NCI-H510A treated with DMSO at 0.1 percent for 48 hours (cell line): ENCODE data around the gene AK8.
"Not testable (repeated sequence)": the region's sequence is repeated elsewhere in the genome, so short reads cannot be mapped to it uniquely, and the experiment has no call there.

Experiments used
- DNase-seq: peaks from one replicate; lab custom pipeline; 2025; lab: John Stamatoyannopoulos, UW

The AK8 gene

DNA sequence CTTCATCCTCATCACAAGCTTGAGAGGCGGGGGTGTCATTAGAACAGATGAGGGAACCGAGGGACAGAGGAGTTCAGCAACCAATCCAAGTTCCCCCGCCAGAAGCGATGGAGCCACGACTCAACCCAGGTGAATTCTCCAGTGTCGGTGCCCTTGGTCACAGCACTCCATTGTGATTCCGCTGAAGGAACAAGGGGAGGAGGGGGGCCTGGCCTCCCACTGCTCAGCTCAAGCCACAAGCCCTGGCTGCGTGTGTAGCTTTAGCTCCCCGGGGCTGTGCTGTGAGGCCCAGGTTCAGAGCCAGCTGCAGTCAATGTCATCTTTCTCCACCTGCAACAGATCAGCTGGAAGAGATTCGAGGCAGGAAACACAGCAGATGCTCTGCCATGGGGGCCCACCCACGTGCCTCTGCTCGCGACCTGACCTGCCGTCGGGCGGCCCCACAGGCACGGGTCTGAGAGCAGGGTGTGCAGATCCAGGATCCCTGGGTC is 135.2 kb downstream of the AK8 start:
- no peak for DNase-seq

DNA sequence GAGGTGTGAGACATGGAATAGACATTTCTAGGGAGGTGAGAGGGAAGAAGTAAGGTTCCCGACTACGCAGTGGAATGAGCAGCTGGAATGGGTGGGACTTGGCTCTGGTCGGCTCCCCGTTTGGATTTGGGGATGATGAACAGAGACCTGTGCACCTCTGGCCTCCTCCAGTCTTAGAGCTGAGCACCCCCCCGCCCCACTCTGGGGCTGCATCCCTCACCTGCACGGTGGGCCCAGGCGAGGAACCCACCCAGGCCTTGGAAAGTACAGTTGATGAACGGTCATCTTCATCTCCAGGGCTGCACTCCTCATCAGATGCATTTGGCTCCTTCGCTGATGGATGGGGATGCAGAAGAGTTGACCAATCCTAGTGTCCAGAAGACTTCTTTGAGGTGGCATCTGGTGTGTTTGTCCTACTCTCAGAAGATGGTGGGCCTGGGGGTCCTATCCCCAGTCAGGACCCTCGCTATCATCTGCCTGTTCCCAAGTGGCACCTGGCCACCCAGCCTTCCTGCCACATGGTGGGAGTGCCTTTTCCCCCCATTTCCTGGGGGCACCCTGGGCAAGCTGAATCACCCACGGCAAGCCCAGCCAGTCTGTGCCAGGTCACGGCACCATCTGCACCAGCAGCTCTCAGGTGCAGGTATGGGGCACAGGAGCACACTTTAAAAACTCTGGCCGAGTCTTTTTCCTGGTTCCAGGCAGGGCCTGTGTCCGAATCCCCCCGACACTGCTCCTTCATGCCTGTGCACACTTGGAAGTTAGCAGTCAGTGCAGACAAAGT is 137.4 kb downstream of the AK8 start:
- DNase-seq, result no peak

DNA sequence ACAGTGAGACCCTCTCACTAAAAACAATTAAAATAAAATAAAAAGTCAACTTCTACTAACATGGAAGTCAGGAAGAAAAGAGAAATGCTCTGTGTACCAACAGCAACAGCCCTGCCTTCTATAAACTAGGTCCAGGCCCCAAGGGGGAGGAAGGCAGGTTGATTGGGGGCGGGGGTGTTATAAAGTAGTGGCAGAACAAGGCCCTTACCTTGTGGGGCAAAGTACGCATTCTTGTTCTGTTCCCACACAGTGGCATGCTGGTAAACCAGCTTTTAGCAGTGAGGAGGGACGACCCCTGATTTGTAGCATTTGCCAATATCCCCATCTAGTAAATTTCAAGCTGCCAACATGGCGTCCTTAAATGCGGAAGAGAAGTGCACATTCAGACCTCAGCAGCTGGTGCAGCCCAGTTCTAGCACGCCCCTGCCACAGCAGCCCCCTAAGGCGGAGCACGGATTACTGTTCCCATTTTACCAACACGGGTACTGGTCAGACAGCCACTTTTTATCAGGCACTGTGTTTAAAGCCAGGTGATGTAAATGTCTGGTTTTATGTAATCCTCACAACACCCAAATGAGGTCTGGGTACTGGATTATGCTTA is 138.3 kb downstream of the AK8 start:
- DNase-seq, result no peak

DNA sequence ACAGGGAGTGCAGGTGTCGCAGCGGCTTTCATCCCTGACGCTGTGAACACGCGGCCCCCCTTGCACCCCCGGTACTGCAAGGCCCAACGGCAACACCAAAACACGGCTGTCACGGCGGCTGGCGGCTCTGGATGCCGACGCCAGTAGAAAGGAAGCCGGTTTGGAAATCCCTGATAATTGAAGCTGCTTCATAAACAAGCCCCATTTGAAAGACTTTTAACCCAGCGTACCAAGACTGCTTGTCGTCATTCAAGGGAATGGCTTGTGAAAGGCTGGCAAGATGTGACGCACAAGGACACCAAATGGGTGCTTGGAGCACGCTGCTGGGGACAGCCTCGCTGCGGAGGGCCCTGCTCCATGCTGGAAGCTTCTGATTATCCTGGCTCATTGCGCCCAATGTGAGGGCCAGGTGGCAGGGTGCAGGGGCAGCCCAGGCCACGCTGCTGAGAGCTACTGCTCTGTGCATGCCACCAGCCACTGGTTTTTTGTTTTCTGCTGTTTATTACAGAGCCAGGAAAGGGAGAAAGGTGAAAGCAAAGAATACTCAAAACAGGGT is 144.7 kb downstream of the AK8 start:
- no peak for DNase-seq

DNA sequence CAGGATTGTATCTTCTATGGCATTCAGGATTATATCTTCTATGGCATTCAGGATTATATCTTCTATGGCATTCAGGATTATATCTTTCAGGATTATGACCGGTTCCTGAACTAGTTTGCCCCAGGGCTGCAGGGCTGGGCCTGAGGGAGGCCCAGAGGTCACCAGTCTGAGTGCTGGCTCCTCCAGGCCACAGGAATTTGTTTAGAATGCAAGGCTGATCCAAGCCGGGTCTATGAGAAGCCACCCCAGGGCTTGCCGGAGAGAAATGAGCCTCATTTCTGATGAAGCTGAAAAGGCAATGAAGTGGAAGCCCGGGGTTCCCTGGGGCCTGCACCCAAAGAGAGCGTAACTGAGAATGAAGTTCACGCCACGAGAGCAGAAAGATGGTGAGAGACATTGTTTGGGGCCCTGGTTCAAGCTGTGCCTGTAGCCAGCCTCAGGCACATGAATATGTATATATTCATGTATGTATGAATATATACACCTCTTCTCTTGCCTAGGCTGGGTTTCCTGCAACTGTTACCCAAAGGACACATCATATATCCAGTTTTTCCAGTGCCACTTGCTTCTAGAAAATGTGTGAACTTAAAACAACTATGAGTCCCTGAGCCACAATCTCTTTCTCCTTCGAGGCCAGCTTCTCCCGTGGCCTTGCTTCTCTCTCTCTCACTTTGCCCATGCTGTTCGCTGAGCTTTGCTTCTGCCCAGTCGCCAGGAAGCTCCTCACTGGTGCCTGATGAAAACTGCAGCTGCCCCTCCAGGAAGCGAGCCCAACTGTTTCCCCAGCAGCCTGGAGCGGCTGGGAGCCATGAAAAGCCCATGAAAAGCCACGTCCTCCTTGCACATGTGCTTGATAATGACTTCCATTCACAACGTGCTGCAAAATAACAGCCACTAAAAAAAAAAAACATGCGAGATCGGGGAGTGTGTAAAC is 145.5 kb downstream of the AK8 start:
- DNase-seq, result no peak

DNA sequence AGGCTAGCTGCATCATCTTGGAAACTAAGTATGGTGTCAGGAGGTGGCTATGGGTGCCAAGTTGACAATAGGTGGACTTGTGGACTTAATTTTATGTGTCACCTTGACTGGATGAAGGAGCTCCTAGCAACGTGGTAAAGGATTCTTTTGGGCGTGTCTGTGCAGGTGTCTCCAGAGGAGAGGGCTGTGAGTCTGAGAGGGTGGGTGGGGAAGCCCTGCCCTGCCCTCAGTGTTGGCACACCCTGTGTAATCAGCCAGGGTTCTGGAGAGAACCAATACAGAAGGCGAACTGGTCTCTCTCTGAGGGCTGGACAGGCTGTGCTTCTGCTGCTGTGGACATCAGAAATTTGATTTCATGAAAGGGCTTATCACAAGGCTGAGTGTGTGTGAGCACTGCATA is 146.9 kb downstream of the AK8 start:
- DNase-seq, result no peak

DNA sequence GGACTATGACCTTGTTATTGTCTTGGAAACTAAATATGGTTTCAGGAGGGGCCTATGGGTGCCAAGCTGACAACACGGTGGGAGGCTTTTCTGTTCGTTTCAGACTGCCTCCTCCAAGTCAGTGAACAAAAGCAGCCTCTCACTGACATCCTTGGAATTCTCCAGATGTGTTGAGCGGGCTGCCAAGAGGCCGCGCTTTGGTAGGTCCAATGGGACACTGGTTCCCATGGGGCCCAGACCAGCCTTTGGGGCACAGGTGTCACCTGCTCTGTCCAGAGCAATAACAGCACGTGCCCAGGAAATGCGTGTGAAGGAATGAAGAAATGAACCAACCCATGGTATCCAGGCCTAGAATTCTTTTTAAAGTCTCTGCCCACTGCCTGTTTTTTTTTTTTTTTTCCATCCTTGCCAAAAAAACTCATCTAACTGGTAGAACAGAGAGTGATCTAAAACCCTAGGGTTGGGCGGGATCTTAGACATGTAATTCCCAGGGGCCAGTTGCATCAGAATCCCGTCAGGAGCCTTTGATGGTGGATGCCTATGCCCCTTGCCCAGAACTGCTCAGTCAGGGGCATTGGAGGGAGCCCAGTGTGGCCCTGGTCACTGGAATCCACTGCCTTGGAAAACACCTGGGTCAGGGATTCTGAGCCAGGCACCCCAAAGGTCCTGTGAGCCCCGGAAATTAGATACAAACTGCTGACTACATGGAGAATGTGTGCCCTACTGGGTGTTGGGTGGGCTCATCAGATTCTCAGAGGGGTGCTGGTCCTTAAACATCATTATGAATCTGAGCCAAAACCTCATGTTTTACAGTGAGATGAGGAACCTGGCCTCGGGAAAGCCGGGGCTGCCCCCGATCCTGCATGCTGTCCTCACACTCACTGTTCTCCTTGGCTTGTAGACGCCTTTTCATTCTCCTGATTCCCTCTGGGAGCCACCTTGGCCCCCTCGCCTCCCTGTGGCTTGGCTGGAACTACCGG is 147.7 kb downstream of the AK8 start:
- no peak for DNase-seq

DNA sequence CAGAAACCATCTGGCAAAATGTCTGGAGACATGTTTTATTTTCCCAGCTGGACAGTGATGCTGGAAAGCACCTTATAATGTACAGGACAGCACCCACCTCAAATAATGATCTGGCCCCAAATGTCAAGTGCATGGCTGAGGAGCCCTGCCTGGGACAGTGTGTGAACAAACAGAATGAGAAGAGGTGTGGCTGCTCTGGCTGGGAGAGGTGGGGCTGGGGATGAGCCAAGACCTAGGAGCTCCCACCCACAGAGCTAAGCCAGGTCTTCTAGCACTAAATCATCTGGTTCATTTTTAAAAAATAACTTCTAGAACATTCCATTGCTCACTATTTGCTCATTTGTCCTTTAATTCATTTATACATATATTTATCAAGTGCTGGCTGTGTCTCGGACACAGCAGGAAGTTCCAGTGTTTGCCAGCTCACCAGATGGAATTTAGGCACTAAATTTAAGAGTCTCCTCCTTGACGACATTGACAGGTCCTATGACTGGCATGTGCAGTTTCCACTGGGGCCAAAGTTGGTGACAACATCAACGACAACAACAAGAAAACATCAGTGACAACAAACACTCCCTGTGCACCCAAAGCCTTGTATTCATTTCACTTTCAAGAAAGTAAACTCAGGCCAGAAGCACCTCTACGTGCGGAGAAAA is 148.7 kb downstream of the AK8 start:
- DNase-seq, result no peak

DNA sequence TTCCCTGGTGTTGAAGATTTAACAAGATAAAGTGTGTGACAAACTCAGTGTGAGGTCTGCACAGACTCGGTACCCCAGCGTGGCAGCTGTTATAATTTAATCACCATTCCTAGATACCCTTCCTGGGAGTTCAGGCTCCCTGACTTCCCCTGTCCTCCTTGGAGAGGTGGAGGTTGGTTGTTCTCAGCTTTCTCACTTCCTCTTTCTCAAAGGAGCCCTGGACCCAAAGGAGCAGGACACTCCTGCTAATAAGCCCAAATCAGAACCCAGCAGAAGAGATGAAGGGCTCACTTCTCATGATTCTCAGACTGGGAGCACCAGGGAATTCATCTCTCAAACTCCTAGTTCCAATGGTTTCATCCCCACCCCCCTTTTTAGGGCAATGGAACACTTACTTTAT is 149.6 kb downstream of the AK8 start:
- no peak for DNase-seq

DNA sequence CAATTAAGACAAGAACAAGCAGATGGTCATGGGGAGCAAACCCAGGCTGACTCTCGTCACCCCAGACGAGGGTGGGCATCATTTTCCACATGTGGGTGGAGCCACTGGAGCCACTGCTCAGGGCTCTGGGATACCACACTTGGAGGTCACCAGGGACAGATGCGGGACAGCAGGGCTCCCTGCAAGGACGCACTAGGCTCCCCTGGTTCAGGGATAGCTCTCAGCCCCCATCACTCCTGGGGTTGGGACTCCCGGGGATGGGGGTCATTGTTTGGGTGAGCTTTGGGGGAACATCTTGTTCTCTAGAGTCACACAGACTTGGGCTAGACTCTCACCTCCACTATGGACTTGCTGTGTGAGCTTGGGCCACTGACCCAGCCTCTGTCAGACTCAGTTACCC is 150.0 kb downstream of the AK8 start:
- no peak for DNase-seq

DNA sequence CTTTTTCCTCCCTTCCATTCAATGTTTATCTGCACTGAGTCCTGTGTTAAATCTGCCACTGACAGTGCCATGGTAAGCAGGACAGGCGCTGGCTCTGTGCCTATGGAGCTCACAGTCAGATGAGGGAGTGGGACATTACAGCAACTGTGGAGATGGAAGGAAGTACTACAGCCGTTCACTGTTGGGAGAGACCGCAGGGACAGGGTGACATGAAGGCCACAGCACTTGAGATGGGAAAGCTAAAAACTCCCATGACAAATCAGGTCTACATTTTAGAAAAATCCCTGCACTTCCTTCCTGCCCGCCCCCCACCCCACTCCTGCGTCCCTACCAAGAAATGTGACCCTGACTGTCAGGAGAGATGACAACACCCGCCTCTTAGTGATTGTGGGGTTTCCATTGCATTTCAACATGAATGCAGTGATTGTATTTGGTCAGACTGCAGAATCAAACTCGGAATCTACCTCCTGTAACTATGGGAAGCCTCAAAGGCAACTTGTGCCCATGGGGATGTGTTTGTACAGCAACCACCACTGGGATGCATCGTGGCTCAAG is 151.4 kb downstream of the AK8 start:
- no peak for DNase-seq

DNA sequence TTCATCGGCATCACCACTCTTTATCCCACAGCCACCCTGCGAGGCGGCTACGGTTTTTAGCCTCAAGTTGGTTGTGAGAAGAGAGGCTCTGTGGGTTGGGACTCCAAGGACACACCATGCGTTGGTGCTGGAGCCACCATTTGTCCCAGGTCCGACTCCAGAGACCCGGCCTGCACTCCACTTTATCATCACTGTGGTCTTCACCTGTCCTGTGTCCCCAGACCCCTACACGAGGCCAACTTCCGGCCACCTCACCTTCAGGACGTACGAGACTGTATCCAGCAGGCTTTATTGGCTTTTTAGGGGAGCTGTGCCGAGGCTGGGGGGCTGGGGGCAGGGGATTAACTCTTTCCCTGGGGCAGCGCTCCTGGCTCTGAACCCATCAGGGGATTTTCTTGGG is 152.8 kb downstream of the AK8 start:
- DNase-seq, result no peak

DNA sequence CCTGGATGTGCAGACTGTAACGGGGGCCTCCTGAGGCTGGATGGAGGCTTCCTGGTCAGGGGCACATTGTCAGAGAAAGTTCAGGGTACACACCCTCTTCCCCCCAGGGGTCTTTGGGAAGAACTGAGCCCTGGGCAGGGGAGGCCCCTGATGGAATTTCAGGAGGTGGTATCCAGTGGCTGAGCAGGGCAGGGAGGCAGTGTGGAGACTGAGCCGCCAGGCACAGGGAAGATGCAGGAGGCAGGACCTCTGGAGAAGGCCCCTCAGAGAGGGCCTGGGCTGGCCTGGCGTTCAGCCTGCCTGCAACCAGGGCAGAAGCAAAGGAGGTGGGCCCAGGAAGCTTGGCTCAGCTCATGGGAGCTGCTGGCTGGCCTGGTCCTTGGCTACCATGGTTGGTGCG is 154.3 kb downstream of the AK8 start:
- DNase-seq, result no peak

DNA sequence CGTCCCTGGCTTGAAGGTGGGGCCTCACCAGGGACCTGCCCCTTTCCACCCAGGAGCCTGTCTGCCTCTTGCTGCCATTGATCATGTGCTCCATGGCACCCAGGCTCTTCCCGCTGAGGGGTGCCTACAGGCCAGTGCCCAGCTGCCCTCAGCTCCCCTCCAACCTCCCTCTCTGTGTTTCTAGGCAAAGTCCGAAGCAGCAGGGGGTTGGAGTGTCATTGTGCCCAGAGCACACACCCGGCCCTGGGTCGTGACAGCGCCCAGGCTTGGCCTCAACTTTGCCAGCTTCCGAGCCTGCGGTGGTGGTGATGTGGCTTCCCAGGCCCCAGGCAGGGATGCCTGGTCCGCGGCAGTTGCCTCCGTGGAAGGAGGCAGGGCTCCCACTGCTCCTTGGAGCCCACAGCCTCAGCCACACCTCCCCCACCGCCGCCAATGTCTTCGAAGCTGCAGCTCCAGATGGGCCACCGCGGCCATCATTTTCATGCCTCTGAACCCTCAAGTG is 155.5 kb downstream of the AK8 start:
- DNase-seq, result no peak

DNA sequence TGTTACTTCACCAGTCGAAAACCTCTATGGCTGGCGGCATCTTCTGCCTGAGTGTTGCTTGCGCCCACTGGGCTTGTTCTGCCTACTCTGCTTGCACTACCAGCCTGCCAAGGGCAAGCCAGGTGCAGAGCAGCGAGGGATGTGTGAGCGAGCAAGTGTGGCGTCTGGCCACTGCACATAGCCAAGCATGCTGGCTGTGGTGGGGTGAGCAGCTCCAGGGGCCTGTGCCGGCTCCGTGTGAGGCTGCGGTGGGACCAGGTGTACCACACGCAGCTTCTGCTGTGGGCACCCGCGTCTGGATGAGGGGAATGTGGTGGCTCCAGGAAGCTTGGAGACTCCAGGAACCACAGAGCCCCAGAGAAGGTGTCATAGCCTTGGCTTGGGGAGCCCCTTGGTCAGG is 156.4 kb downstream of the AK8 start:
- DNase-seq, result no peak

DNA sequence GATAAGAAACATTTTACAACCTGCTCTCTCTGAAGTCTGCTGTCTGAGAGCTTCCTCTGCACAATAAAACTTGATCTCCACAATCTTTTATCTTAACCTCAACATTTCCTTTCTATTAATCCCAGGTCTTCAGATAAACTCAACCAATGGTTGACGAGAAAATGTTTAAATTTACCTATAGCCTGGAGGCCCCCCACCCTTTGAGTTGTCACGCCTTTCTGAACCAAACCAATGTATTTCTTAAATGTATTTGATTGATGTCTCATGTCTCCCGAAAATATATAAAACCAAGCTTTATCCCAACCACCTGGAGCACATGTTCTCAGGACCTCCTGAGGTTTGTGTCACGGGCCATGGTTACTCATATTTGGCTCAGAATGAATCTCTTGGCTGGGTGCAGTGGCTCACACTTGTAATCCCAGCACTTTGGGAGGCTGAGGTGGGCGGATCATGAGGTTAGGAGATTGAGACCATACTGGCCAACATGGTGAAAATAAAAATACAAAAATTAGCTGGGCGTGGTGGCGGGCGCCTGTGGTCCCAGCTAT is 159.6 kb downstream of the AK8 start:
- not testable (repeated sequence) for DNase-seq

DNA sequence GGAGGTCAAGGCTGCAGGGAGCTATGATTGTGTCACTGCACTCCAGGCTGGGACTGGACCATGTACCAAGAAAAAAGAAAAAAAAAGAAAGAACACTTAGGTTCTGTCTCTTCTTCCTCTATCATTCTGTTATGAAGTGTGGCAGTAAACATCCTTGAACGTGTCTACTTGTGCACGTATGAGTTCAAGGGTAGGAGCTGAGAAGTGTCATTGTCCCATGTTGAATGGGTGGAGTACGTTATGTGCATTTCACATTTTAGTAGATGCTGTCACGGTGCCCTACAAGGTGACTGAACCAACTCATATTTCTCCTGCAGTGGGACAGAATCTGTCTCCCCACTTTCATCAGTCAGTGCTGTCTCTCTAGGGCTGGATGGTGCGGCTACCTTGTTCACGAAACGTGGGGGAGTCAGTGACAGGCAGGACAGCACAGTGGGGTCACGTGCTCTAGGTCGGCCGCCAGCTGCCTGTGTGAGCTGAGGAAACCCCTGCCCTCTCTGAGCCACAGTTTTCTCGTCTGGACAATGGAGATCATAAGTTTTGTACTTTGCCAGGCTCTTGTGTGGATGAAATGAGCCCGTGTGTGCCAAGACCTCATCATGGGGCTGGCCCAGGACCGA is 160.6 kb downstream of the AK8 start:
- no peak for DNase-seq

DNA sequence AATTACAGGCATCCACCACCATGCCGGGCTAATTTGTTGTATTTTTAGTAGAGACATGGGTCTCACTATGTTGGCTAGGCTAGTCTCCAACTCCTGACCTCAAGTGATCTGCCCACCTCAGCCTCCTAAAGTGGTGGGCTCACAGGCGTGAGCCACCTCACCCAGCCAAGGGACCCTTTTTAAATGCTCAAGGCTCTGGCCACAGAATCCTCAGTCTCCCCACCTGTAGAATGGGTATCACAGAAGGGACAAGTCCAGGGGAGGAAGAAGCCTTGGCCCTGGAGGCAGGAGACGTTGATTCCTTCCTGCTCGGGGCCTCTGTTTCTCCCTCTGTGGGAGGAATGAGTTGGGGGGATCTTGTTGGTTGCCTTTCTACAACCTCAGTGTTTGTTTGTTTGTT is 162.1 kb downstream of the AK8 start:
- no peak for DNase-seq

DNA sequence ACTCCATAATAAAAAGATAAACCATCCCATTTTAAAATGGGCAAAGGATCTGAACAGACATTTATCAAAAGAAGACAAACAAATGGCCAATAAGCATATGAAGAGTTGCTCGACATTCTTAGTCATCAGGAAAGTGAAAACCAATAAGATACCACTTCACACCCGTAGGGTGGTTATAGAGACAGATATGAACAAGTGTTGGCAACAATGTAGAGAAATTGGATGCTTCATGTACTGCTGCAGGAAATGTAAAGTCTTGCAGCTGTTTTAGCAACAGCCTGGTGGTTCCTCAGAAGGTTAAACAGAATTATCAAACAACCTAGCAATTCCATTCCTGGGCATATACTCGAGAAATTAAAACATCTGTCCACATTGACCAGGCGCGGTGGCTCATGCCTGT is 165.3 kb downstream of the AK8 start:
- no peak for DNase-seq
